Epithelial cell of esophagus (primary cell): ENCODE results near the gene VMP1.
A peak's percentile ranks its signal among the peaks of the same experiment; 100 is the strongest.
"Not testable (repeated sequence)": the region's sequence is repeated elsewhere in the genome, so short reads cannot be mapped to it uniquely, and the experiment has no call there.

Source experiments
- DNase-seq: peaks from one replicate; pipeline ENCODE4 v3.0.0; 2010; ENCODE audit warnings: low read depth
- H3K4me3 ChIP-seq: 2 replicates; pipeline ENCODE4 v1.5.1; 2011; ENCODE audit warnings: mild to moderate bottlenecking, low read length, control low read depth
- TF ChIP-seq, protein P1 (sequence below): IDR thresholded peaks from 2 replicates; pipeline ENCODE4 v1.5.1; 2011; ENCODE audit warnings: low read depth, mild to moderate bottlenecking, low read length, control low read depth, inconsistent platforms; ENCODE audit not compliant: insufficient read depth; ENCODE audit errors: missing control alignments

The VMP1 gene

DNA sequence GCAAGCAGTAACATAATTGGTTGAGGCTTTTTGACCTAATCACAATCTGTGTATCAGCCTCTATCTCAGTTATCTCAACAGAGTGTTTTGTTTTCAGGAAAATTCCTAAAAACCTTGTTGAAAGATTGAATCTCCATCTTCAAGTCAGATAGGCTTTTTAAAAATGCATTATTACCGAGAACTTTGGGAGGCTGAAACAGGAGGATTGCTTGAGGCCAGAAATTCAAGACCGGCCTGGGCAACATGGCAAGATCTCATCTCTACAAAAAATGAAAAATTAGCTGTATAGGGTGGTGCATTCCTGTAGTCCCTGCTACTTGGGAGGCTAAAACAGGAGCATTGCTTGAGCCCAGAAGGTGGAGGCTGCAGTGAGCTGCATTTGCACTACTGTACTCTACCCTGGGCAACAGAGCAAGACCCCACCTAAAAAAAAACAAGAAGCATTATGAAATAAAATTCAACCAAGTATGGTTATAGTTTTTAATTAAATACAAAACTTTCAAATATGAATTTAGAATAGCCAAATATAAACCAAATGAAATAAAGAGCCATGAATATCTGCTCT is 68.4 kb downstream of the VMP1 start:
- TF ChIP-seq, protein P1, sequence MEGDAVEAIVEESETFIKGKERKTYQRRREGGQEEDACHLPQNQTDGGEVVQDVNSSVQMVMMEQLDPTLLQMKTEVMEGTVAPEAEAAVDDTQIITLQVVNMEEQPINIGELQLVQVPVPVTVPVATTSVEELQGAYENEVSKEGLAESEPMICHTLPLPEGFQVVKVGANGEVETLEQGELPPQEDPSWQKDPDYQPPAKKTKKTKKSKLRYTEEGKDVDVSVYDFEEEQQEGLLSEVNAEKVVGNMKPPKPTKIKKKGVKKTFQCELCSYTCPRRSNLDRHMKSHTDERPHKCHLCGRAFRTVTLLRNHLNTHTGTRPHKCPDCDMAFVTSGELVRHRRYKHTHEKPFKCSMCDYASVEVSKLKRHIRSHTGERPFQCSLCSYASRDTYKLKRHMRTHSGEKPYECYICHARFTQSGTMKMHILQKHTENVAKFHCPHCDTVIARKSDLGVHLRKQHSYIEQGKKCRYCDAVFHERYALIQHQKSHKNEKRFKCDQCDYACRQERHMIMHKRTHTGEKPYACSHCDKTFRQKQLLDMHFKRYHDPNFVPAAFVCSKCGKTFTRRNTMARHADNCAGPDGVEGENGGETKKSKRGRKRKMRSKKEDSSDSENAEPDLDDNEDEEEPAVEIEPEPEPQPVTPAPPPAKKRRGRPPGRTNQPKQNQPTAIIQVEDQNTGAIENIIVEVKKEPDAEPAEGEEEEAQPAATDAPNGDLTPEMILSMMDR, result no peak

GRCh38 chr17:59776577-59776976 is 69.1 kb downstream of the VMP1 start:
- H3K4me3 ChIP-seq, result no peak overlapping the region
- no peak for DNase-seq
- TF ChIP-seq, protein P1, result no peak

More for the DNA sequence above, 68.4 kb downstream of the VMP1 start:
- no peak for DNase-seq
- no peak overlapping the region for H3K4me3 ChIP-seq

- TF ChIP-seq, protein P1, result no peak
- no peak for DNase-seq
- no peak overlapping the region for H3K4me3 ChIP-seq
These were observed 69.6 kb downstream of the VMP1 start for GRCh38 chr17:59777033-59777432.

GRCh38 chr17:59778996-59779395 is 71.5 kb downstream of the VMP1 start:
- no peak for DNase-seq
- no peak overlapping the region for H3K4me3 ChIP-seq
- TF ChIP-seq, protein P1, result no peak

GRCh38 chr17:59779521-59779920 is 72.1 kb downstream of the VMP1 start:
- no peak for DNase-seq
- TF ChIP-seq, protein P1, result no peak

DNA sequence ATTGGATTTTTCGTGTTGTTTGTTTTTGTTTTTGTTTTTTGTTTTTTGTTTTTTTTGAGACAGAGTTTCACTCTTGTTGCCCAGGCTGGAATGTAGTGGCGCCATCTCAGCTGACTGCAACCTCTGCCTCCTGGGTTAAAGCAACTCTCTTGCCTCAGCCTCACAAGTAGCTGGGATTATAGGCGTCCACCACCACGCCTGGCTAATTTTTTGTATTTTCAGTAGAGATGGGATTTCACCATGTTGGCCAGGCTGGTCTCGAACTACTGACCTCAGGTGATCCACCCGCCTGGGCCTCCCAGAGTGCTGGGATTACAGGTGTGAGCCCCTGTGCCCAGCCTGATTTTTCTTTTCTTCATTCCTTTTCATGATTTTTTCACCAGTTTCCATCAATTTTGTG is 73.1 kb downstream of the VMP1 start:
- not testable (repeated sequence) for H3K4me3 ChIP-seq, DNase-seq

More at GRCh38 chr17:59779521-59779920, 72.1 kb downstream of the VMP1 start:
- H3K4me3 ChIP-seq, result no peak overlapping the region

- no peak overlapping the region for H3K4me3 ChIP-seq
- TF ChIP-seq, protein P1, result no peak
- peak; percentile 79 for DNase-seq
These were observed 76.0 kb downstream of the VMP1 start for GRCh38 chr17:59783221-59784047.
